ENCODE data around the gene NPW.

The NPW gene

DNA sequence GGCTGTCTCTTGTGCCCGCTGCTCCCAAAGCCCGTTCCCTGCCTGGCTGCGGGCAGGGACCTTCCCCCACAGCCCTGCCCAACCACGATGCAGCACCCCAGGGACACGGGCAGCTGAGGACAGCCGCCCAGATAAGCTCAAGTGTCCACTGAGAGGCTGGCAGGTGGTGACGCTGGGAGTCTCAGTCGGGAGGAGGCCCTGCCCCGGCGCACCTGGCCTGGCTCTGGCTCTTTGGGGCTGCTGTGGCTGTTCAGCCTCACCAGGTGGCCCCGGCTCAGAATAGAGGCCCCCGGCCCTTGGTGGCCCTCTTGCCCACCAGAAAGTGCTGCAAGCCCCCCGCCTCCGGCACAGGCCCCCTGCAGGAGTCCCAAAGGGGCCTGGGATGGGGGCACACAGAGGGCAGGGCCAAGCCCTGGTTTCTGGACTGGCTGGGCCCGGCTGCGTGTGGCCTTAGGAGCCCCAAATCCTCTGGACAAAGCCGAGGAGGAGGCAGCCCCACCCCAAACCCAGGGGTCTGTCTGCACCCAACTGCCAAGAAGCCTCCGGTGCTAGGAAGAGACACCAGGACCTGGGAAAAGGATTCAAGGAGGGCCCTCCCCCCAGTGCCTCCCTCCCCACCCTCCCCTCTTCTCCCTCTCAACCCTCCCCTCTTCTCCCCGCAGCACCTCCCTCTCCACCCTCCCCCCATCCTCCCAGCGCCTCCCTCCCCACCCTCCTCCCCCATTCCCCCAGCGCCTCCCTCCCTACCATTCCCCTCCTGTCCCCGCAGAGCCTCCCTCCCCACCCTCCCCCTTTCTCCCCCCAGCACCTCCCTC lies 22.8 kb downstream of the NPW start:
- no peak overlapping the region for H2BK12ac ChIP-seq (ENCODE audit: low read length)
- H3K4me1 ChIP-seq (ENCODE audit: control insufficient read depth in 2 of 2, insufficient read depth in 1 of 2, low read depth in 1 of 2, low read length in 2 of 2): peaks cover 2 to 14% of the 10 kb centered on the region in 2 donors
- H3K79me1 ChIP-seq (ENCODE audit: low read depth, low read length): peaks cover 9% of the 10 kb centered on the region
- H2BK120ac ChIP-seq (ENCODE audit: low read depth, low read length): no peak overlapping the region
- no peak overlapping the region for H3K4ac ChIP-seq (ENCODE audit: low read length)
- H2BK15ac ChIP-seq (ENCODE audit: low read length): peak overlapping the region; percentile 55
- no peaks in the 10 kb centered on the region for H3K27me3 ChIP-seq (ENCODE audit: control insufficient read depth in 3 of 3, insufficient read depth in 3 of 3, low read depth in 1 of 3, low read length in 3 of 3)
- H3K27ac ChIP-seq (replicated peaks; ENCODE audit: low read length): no peak overlapping the region
- no peak overlapping the region for H4K91ac ChIP-seq (ENCODE audit: low read depth, low read length, poor library complexity)
- no peak for DNase-seq (ENCODE audit: low spot score)
- no peak overlapping the region for H2AFZ ChIP-seq (ENCODE audit: low read length)
- no peaks in the 10 kb centered on the region for H3K9me3 ChIP-seq (replicated peaks in 1 of 2; ENCODE audit: control insufficient read depth in 2 of 2, insufficient read depth in 1 of 2, low read depth in 1 of 2, low read length in 2 of 2)
- no peak overlapping the region for H2BK5ac ChIP-seq (ENCODE audit: low read length)
- H3K4me3 ChIP-seq (ENCODE audit: low read length in 2 of 2): no peak overlapping the region
- no peak overlapping the region for H3K14ac ChIP-seq (ENCODE audit: low read length)
- peaks cover 0 to 11% of the 10 kb centered on the region in 2 donors for H3K36me3 ChIP-seq (replicated peaks in 1 of 2; ENCODE audit: control insufficient read depth in 2 of 2, insufficient read depth in 2 of 2, low read length in 2 of 2)
- no peak overlapping the region for H3K4me2 ChIP-seq (ENCODE audit: insufficient read depth, low read length, poor library complexity, severe bottlenecking)
- H2AK5ac ChIP-seq (ENCODE audit: low read depth, low read length): no peak overlapping the region
- no peak overlapping the region for H4K8ac ChIP-seq (ENCODE audit: low read depth, low read length)
- peak overlapping the region; percentile 60 for H3K9ac ChIP-seq (ENCODE audit: low read depth, low read length, poor library complexity)
- H3K18ac ChIP-seq (ENCODE audit: low read length): peak overlapping the region; percentile 28
- no peak overlapping the region for H3K23ac ChIP-seq (ENCODE audit: low read depth, low read length, poor library complexity)
- WGBS, 2 donors (ENCODE audit: extremely low coverage in 2 of 2, insufficient read length in 2 of 2, insufficient replicate concordance in 1 of 2): no CpG with 5 or more reads among the region's 22 CpGs

DNA sequence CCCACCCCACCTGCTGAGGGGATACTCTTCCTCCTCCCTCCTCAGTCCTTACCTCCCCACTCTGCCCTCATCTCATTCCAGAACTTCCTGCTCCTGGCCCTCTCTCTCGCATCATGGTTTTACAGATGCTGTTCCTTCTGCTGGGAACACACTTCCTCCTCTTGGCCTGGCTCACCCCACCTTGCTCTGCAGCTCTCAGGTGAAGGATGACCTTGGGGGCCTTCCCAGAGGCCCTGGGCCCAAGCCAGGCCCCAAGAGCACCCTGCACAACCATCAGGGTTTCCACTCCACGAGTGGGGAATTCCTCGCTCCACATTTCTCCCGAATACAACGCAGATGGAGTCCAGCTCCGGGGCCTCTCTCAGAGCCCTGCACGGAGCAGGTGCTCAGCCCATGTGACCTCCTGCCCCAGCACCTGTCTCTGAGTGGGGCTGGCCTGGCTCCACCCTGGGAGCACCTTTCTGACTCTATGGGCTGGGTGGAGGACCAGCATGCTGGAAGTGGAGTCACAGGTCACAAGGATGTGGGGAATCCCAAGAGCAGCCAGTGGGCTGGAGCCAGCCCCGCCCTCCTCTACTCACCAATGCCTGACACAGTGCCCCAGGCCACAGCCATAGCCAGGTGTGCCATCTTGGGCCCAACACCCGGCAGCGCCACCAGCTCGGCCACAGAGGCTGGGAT lies 23.5 kb downstream of the NPW start:
- H3K27me3 ChIP-seq (ENCODE audit: control insufficient read depth in 3 of 3, insufficient read depth in 3 of 3, low read depth in 1 of 3, low read length in 3 of 3): no peaks in the 10 kb centered on the region
- no CpG with 5 or more reads among the region's 11 CpGs for WGBS, 2 donors (ENCODE audit: extremely low coverage in 2 of 2, insufficient read length in 2 of 2, insufficient replicate concordance in 1 of 2)

DNA sequence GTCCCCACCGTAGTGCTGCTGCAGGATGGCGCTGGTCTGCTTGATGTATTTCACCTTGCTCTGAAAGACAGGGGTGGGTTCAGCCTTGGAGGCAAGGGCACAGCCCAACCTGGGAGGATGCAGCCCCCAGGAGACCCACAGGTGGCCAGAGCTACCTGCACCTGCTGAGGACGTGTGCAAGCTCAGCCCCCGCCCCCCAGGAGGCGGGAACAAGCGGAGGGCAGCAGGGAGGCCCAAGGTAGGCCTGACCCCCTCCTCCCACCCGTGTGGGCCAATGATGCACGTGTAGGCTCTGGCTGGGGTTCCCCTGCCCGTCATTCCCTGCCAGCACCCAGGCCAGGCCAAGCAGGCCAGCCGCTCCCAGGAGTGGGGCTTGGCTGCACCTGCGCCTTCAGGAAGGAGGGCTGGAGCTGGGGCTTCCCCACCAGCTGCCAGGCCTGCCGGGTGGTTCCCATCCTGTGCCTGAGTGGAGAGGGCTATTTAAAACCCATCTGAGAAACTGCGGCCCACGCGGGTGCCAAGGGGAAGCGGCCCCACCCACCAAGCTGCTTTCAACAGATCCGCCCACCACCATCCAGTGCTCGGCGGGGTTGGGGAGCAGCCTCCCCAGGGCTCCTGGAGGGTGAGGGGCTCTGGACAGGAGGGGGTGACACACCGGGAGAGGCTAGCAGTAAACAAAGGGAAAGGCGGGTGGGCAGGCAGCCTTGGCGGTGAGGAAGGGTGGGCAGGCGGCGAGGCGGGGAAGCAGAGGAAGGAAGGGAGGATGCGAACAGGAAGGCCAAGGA lies 24.3 kb downstream of the NPW start:
- DNase-seq (ENCODE audit: low spot score): no peak
- Histone ChIP-seq H2AK5ac (ENCODE audit: low read depth, low read length) (no peak overlapping the region), H3K18ac (ENCODE audit: low read length) (no peak overlapping the region), H3K79me1 (ENCODE audit: low read depth, low read length) (peaks cover 11% of the 10 kb centered on the region), H2BK15ac (ENCODE audit: low read length) (no peak overlapping the region), H2AFZ (ENCODE audit: low read length) (no peak overlapping the region), H3K4me2 (ENCODE audit: insufficient read depth, low read length, poor library complexity, severe bottlenecking) (no peak overlapping the region), H3K27me3 (ENCODE audit: control insufficient read depth in 3 of 3, insufficient read depth in 3 of 3, low read depth in 1 of 3, low read length in 3 of 3) (no peaks in the 10 kb centered on the region), H3K4me3 (ENCODE audit: low read length in 2 of 2) (no peak overlapping the region), H2BK5ac (ENCODE audit: low read length) (no peak overlapping the region), H2BK120ac (ENCODE audit: low read depth, low read length) (no peak overlapping the region), H2BK12ac (ENCODE audit: low read length) (peak overlapping the region; percentile 10), H3K4ac (ENCODE audit: low read length) (no peak overlapping the region), H3K36me3 (replicated peaks in 1 of 2; ENCODE audit: control insufficient read depth in 2 of 2, insufficient read depth in 2 of 2, low read length in 2 of 2) (peaks cover 0 to 11% of the 10 kb centered on the region in 2 donors), H3K9me3 (replicated peaks in 1 of 2; ENCODE audit: control insufficient read depth in 2 of 2, insufficient read depth in 1 of 2, low read depth in 1 of 2, low read length in 2 of 2) (no peaks in the 10 kb centered on the region), H4K91ac (ENCODE audit: low read depth, low read length, poor library complexity) (no peak overlapping the region), H3K27ac (replicated peaks; ENCODE audit: low read length) (no peak overlapping the region), H3K14ac (ENCODE audit: low read length) (peak overlapping the region; percentile 56), H4K8ac (ENCODE audit: low read depth, low read length) (no peak overlapping the region), H3K4me1 (ENCODE audit: control insufficient read depth in 2 of 2, insufficient read depth in 1 of 2, low read depth in 1 of 2, low read length in 2 of 2) (peaks cover 8 to 16% of the 10 kb centered on the region in 2 donors), H3K9ac (ENCODE audit: low read depth, low read length, poor library complexity) (no peak overlapping the region), H3K23ac (ENCODE audit: low read depth, low read length, poor library complexity) (peak overlapping the region; percentile 85)
- no CpG with 5 or more reads among the region's 26 CpGs for WGBS, 2 donors (ENCODE audit: extremely low coverage in 2 of 2, insufficient read length in 2 of 2, insufficient replicate concordance in 1 of 2)

More for the DNA sequence above, 23.5 kb downstream of the NPW start:
- Histone ChIP-seq H3K27ac (replicated peaks; ENCODE audit: low read length) (no peak overlapping the region), H3K14ac (ENCODE audit: low read length) (peak overlapping the region; percentile 56), H4K91ac (ENCODE audit: low read depth, low read length, poor library complexity) (no peak overlapping the region), H2BK5ac (ENCODE audit: low read length) (no peak overlapping the region), H3K4ac (ENCODE audit: low read length) (no peak overlapping the region), H3K23ac (ENCODE audit: low read depth, low read length, poor library complexity) (no peak overlapping the region), H3K9ac (ENCODE audit: low read depth, low read length, poor library complexity) (no peak overlapping the region), H3K9me3 (replicated peaks in 1 of 2; ENCODE audit: control insufficient read depth in 2 of 2, insufficient read depth in 1 of 2, low read depth in 1 of 2, low read length in 2 of 2) (no peaks in the 10 kb centered on the region), H2AFZ (ENCODE audit: low read length) (no peak overlapping the region), H3K4me2 (ENCODE audit: insufficient read depth, low read length, poor library complexity, severe bottlenecking) (no peak overlapping the region), H3K18ac (ENCODE audit: low read length) (no peak overlapping the region), H2AK5ac (ENCODE audit: low read depth, low read length) (no peak overlapping the region), H3K36me3 (replicated peaks in 1 of 2; ENCODE audit: control insufficient read depth in 2 of 2, insufficient read depth in 2 of 2, low read length in 2 of 2) (peaks cover 0 to 11% of the 10 kb centered on the region in 2 donors), H2BK120ac (ENCODE audit: low read depth, low read length) (no peak overlapping the region), H3K4me3 (ENCODE audit: low read length in 2 of 2) (no peak overlapping the region), H2BK15ac (ENCODE audit: low read length) (no peak overlapping the region), H2BK12ac (ENCODE audit: low read length) (peak overlapping the region; percentile 10), H3K79me1 (ENCODE audit: low read depth, low read length) (peaks cover 11% of the 10 kb centered on the region), H4K8ac (ENCODE audit: low read depth, low read length) (no peak overlapping the region), H3K4me1 (ENCODE audit: control insufficient read depth in 2 of 2, insufficient read depth in 1 of 2, low read depth in 1 of 2, low read length in 2 of 2) (peaks cover 2 to 11% of the 10 kb centered on the region in 2 donors)
- no peak for DNase-seq (ENCODE audit: low spot score)
